BLaER1 treated with 17β-estradiol and CSF1 and Interleukin-3, amounts not matched to agents 10 nM and 100 nM (cell line): ENCODE data around the gene MED14.

ENCODE experiments used
- H3K27ac ChIP-seq, 11 experiments: shearing (Covaris generic); formaldehyde crosslinking; 2 replicates each; pipeline ENCODE4 v1.8.1; 2022
- H3K27me3 ChIP-seq, 11 experiments: shearing (Covaris generic); formaldehyde crosslinking; 2 replicates each; pipeline ENCODE4 v1.8.1; 2022
- H3K36me3 ChIP-seq, 11 experiments: shearing (Covaris generic); formaldehyde crosslinking; 2 replicates each; pipeline ENCODE4 v1.8.1; 2022
- H3K4me1 ChIP-seq, 10 experiments: shearing (Covaris generic); formaldehyde crosslinking; 2 replicates each; pipeline ENCODE4 v1.8.1; 2022
- H3K4me2 ChIP-seq, 11 experiments: shearing (Covaris generic); formaldehyde crosslinking; 2 replicates each; pipeline ENCODE4 v1.8.1; 2022
- H3K4me3 ChIP-seq, 10 experiments: shearing (Covaris generic); formaldehyde crosslinking; 2 replicates each; pipeline ENCODE4 v1.8.1; 2022
- H3K9ac ChIP-seq, 11 experiments: shearing (Covaris generic); formaldehyde crosslinking; 2 replicates each; pipeline ENCODE4 v1.8.1; 2022
- H3K9me3 ChIP-seq, 11 experiments: shearing (Covaris generic); formaldehyde crosslinking; replicated peaks in 1 of 11; 2 replicates each; pipeline ENCODE4 v1.8.1; 2022
- H4K20me1 ChIP-seq, 11 experiments: shearing (Covaris generic); formaldehyde crosslinking; 2 replicates each; pipeline ENCODE4 v1.8.1; 2022
- Cebpa-rat ChIP-seq, 11 experiments: shearing (Covaris generic); IDR thresholded peaks; 2 replicates each; pipeline ENCODE4 v1.8.1; 2022

The MED14 gene

GRCh38 chrX:40772290-40772689 lies 36.9 kb upstream of the MED14 start:
- H4K20me1 ChIP-seq = no peaks in the 10 kb centered on the region
- no peaks in the 10 kb centered on the region for H3K9me3 ChIP-seq
- no peak overlapping the region for H3K4me3 ChIP-seq
- 0 out of 22 replicates have a peak overlapping the region, but pooled peaks of 1 of the 11 experiments have one; percentile 0 for H3K4me2 ChIP-seq
- no peak for TF ChIP-seq Cebpa-rat (IDR thresholded peaks at IDR 0.05)
- H3K36me3 ChIP-seq = no peaks in the 10 kb centered on the region
- H3K27me3 ChIP-seq = peaks cover 18 to 68% (median 49%) of the 10 kb centered on the region in 11 experiments; a peak in 20 of 22 replicates
- H3K27ac ChIP-seq = no peak overlapping the region
- peaks cover 0 to 15% (median 0%) of the 10 kb centered on the region in 10 experiments; a peak in 4 of 20 replicates for H3K4me1 ChIP-seq
- no peak overlapping the region for H3K9ac ChIP-seq

- H3K4me2 ChIP-seq = no peak overlapping the region
- H3K4me1 ChIP-seq = no peaks in the 10 kb centered on the region
- H3K4me3 ChIP-seq = no peak overlapping the region
- no peaks in the 10 kb centered on the region for H4K20me1 ChIP-seq
- no peaks in the 10 kb centered on the region for H3K36me3 ChIP-seq
- H3K27ac ChIP-seq = no peak overlapping the region
- H3K9ac ChIP-seq = no peak overlapping the region
- no peak for TF ChIP-seq Cebpa-rat (IDR thresholded peaks at IDR 0.05)
- peaks cover 0 to 32% (median 0%) of the 10 kb centered on the region in 11 experiments; a peak in 6 of 22 replicates for H3K9me3 ChIP-seq
- peaks cover 66 to 94% (median 91%) of the 10 kb centered on the region in 11 experiments for H3K27me3 ChIP-seq
Measured at GRCh38 chrX:40761762-40762161, 26.4 kb upstream of the MED14 start.

- Histone ChIP-seq H3K9me3 (peaks cover 0 to 19% (median 0%) of the 10 kb centered on the region in 11 experiments; a peak in 7 of 22 replicates), H3K4me2 (no peak overlapping the region), H3K4me3 (no peak overlapping the region), H3K27me3 (peaks cover 72 to 96% (median 94%) of the 10 kb centered on the region in 11 experiments), H3K27ac (no peak overlapping the region), H3K4me1 (no peaks in the 10 kb centered on the region), H3K9ac (no peak overlapping the region), H4K20me1 (no peaks in the 10 kb centered on the region), H3K36me3 (no peaks in the 10 kb centered on the region)
- TF ChIP-seq Cebpa-rat (IDR thresholded peaks at IDR 0.05) = no peak
Measured at GRCh38 chrX:40759374-40759773, 24.0 kb upstream of the MED14 start.

GRCh38 chrX:40757058-40757457 lies 21.7 kb upstream of the MED14 start:
- H3K9me3 ChIP-seq = peaks cover 4 to 35% (median 12%) of the 10 kb centered on the region in 11 experiments
- no peaks in the 10 kb centered on the region for H3K36me3 ChIP-seq
- peaks cover 68 to 98% (median 94%) of the 10 kb centered on the region in 11 experiments for H3K27me3 ChIP-seq
- no peak for TF ChIP-seq Cebpa-rat (IDR thresholded peaks at IDR 0.05)
- no peaks in the 10 kb centered on the region for H4K20me1 ChIP-seq
- H3K4me3 ChIP-seq = no peak overlapping the region
- H3K27ac ChIP-seq = no peak overlapping the region
- H3K9ac ChIP-seq = no peak overlapping the region
- H3K4me2 ChIP-seq = no peak overlapping the region
- H3K4me1 ChIP-seq = no peaks in the 10 kb centered on the region

GRCh38 chrX:40755291-40756249 lies 20.2 kb upstream of the MED14 start:
- Histone ChIP-seq H3K4me1 (peaks cover 0 to 1% (median 0%) of the 10 kb centered on the region in 10 experiments; a peak in 3 of 20 replicates), H3K9ac (no peak overlapping the region), H3K9me3 (peaks cover 13 to 40% (median 24%) of the 10 kb centered on the region in 11 experiments), H3K4me3 (no peak overlapping the region), H3K27me3 (peaks cover 69 to 98% (median 93%) of the 10 kb centered on the region in 11 experiments), H3K4me2 (no peak overlapping the region), H3K36me3 (no peaks in the 10 kb centered on the region), H4K20me1 (no peaks in the 10 kb centered on the region), H3K27ac (no peak overlapping the region)
- no peak for TF ChIP-seq Cebpa-rat (IDR thresholded peaks at IDR 0.05)

- peaks cover 78 to 99% (median 95%) of the 10 kb centered on the region in 11 experiments for H3K27me3 ChIP-seq
- H4K20me1 ChIP-seq = no peaks in the 10 kb centered on the region
- TF ChIP-seq Cebpa-rat (IDR thresholded peaks at IDR 0.05) = no peak
- peaks cover 14 to 23% (median 17%) of the 10 kb centered on the region in 10 experiments for H3K4me1 ChIP-seq
- peak overlapping the region in 8 of 11 experiments; percentile 9 to 58 (median 38); a peak in 11 of 22 replicates for H3K27ac ChIP-seq
- no peak overlapping the region for H3K4me3 ChIP-seq
- peak overlapping the region; percentile 17 to 78 (median 54); a peak in 21 of 22 replicates for H3K4me2 ChIP-seq
- H3K9me3 ChIP-seq = peaks cover 18 to 34% (median 28%) of the 10 kb centered on the region in 11 experiments
- H3K36me3 ChIP-seq = no peaks in the 10 kb centered on the region
- H3K9ac ChIP-seq = peak overlapping the region in 4 of 11 experiments; percentile 10 to 38 (median 27); a peak in 6 of 22 replicates
Measured at GRCh38 chrX:40749681-40750494, 14.5 kb upstream of the MED14 start.

GRCh38 chrX:40748977-40749376 lies 13.6 kb upstream of the MED14 start:
- Histone ChIP-seq H3K27ac (peak overlapping the region in 3 of 11 experiments; percentile 38 to 58 (median 57); a peak in 4 of 22 replicates), H3K9ac (no peak overlapping the region), H3K4me2 (peak overlapping the region; percentile 17 to 78 (median 54); a peak in 19 of 22 replicates), H3K4me1 (peaks cover 14 to 23% (median 17%) of the 10 kb centered on the region in 10 experiments), H3K27me3 (peaks cover 78 to 99% (median 95%) of the 10 kb centered on the region in 11 experiments), H3K4me3 (no peak overlapping the region), H3K36me3 (no peaks in the 10 kb centered on the region), H3K9me3 (peaks cover 18 to 34% (median 28%) of the 10 kb centered on the region in 11 experiments), H4K20me1 (no peaks in the 10 kb centered on the region)
- TF ChIP-seq Cebpa-rat (IDR thresholded peaks at IDR 0.05) = no peak

- H3K9me3 ChIP-seq = peaks cover 0 to 22% (median 10%) of the 10 kb centered on the region in 11 experiments; a peak in 15 of 22 replicates
- no peak for TF ChIP-seq Cebpa-rat (IDR thresholded peaks at IDR 0.05)
- no peaks in the 10 kb centered on the region for H3K36me3 ChIP-seq
- peaks cover 0 to 2% (median 0%) of the 10 kb centered on the region in 11 experiments; a peak in 1 of 22 replicates for H4K20me1 ChIP-seq
- peaks cover 14 to 23% (median 17%) of the 10 kb centered on the region in 10 experiments for H3K4me1 ChIP-seq
- H3K27ac ChIP-seq = no peak overlapping the region
- H3K4me3 ChIP-seq = no peak overlapping the region
- H3K9ac ChIP-seq = no peak overlapping the region
- H3K27me3 ChIP-seq = peaks cover 81 to 99% (median 97%) of the 10 kb centered on the region in 11 experiments
- no peak overlapping the region for H3K4me2 ChIP-seq
Measured at GRCh38 chrX:40746521-40746920, 11.2 kb upstream of the MED14 start.
